Ovary (tissue), 9 donors: ENCODE results near the gene ALKAL2. TPM values are rescaled to one million over a fixed set of nuclear protein-coding genes. Genes with fewer than 3 reads are reported as not detected.

ENCODE experiments used
- DNase-seq, 5 donors: peaks; one replicate each; pipeline ENCODE4 v3.0.0-alpha.2; 2019 to 2020
- H3K27ac ChIP-seq, 2 donors: fragments of 200-600 bp; one replicate each; pipeline versions ENCODE4 v1.5.1 to v1.8.0; 2019 to 2022
- H3K27me3 ChIP-seq: fragments of 200-600 bp; one replicate; pipeline ENCODE4 v1.8.0; 2022
- H3K36me3 ChIP-seq: fragments of 200-600 bp; sonication (generic); one replicate; pipeline ENCODE4 v1.5.1; 2019
- H3K4me1 ChIP-seq: one replicate; pipeline ENCODE4 v1.8.1; 2013; ENCODE audit warnings: mild to moderate bottlenecking, moderate library complexity; ENCODE audit not compliant: insufficient read depth
- H3K4me3 ChIP-seq: fragments of 200-600 bp; sonication (generic); one replicate; pipeline ENCODE4 v1.5.1; 2017
- H3K9me3 ChIP-seq, 2 donors: fragments of 200-600 bp in 1 of 2; sonication (generic) in 1 of 2; one replicate each; pipeline versions ENCODE4 v1.5.1 to v1.8.1; 2013 to 2019; ENCODE audit warnings: mild to moderate bottlenecking in 1 of 2, moderate library complexity in 1 of 2
- CTCF ChIP-seq, 3 donors: fragments of 450-650 bp in 2 of 3; fragments of 200-600 bp in 1 of 3; IDR thresholded peaks; one replicate each; pipeline versions ENCODE4 v1.5.1 to v1.8.0; 2016 to 2022; ENCODE audit warnings: antibody characterized with exemption in 3 of 3, mild to moderate bottlenecking in 1 of 3
- EP300 ChIP-seq: sonication (generic); formaldehyde crosslinking; IDR thresholded peaks from one replicate; pipeline ENCODE4 v1.6.1; 2017; ENCODE audit warnings: antibody characterized with exemption
- POLR2A ChIP-seq: fragments of 450-650 bp; IDR thresholded peaks from one replicate; pipeline ENCODE4 v1.6.1; 2017; ENCODE audit warnings: antibody characterized with exemption, mild to moderate bottlenecking, moderate library complexity
- WGBS, 3 donors: extraction: QIAGEN DNeasy Blood & Tissue Kit in 1 of 3; methylation state at CpG; one replicate each; pipeline versions ENCODE4 v1.1.5 to v1.1.7; 2013 to 2017; 5-methylcytosine and 5-hydroxymethylcytosine counted together
- intact Hi-C, 4 donors: fragments of 100-400 bp; cut with DNase I; formaldehyde crosslinking; loops; one replicate each; pipeline versions ENCODE4 v1.11.0 to v1.15.1; 2022 to 2023
- polyA plus RNA-seq, 2 donors: library from polyadenylated mRNA; stranded (reverse); fragments of 200-250 nt in 1 of 2; fragments of 350-450 nt in 1 of 2; fragmentation: Illumina TruSeq in 1 of 2; extraction: RNeasy Lipid Tissue Mini Kit (QIAGEN cat#74804) in 1 of 2; gene quantifications; one replicate each; pipeline ENCODE4 v1.2.3, GENCODE V29; 2013 to 2014
- total RNA-seq, 7 donors: library from RNA; depleted of rRNA in 2 of 7; stranded (reverse); fragments of >200 nt in 2 of 7; fragmentation: NEBNext Ultra II Directional in 3 of 7; extraction: Animal tissue kit (Norgen Biotek cat#: 25700) in 3 of 7; gene quantifications; one replicate each; pipeline versions ENCODE4 v1.1.0 to v1.2.4, GENCODE V29; 2016 to 2023
- donor health status: DM: no; HTN: no; CAD: no; lungs with moderate emphysema.
- donor health status: DM: no; HTN: no; CAD: no.
- donor health status: Bipolar disorder and iron deficiency.
- donor health status: DM: yes; HTN: yes; CAD: no.
- donor health status: DM: no; HTN: no; CAD: no.
- donor health status: DM: yes; HTN: yes; CAD: no.

The ALKAL2 gene
- total and polyA plus RNA-seq, 9 donors = 9.6 to 259 (median 57.1) TPM

DNA sequence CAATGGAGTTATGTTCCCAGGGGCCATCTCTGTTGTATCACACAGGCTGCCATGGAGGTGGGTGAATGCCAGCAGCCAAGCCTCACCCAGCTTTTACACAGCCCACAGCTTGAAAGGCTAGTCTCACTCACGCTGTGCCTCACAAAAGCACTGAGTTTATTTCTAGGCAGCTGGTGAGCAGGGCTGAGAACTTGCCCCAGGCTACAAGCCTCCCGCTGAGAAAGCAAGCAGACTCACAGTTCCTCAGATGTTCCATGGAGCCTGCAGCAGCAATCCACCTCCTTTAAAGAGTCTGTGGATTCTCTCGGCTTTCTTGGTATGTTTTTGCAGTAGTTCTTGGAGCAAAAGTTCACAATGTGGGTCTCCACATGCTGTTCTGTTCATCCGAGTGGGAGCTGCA, 40.9 kb upstream of the ALKAL2 start:
- intact Hi-C loops = no loop called here
- no peak for TF ChIP-seq EP300
- H3K27ac ChIP-seq = no peak overlapping the region
- H3K36me3 ChIP-seq = no peaks in the 10 kb centered on the region
- H3K4me3 ChIP-seq = no peak overlapping the region
- 80 to 89% (median 86%) methylated on average over 4 of the region's 4 CpGs for WGBS, 3 donors
- H3K27me3 ChIP-seq = no peaks in the 10 kb centered on the region
- no peak for DNase-seq
- H3K4me1 ChIP-seq = no peaks in the 10 kb centered on the region
- H3K9me3 ChIP-seq = no peaks in the 10 kb centered on the region

DNA sequence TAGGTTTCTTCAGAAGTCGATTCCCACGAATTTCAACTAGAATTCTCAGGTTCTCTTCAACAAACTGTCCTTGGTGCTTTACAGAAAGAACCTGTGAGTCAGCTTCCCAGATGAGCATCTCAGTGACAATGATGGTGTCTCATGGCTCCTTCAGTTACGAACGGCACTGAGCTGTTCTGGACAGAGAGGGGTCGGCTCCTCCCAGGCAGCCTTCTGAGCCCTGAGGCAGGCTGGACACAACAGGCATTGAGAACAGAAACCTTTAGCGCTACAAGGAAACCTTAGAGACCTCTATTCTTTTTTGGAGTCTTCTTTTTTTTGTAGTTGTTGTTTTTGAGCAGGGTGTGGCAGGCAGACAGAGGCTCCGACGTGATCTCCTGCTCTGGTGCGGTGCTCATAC, 35.1 kb upstream of the ALKAL2 start:
- H3K27ac ChIP-seq = no peak overlapping the region
- 79 to 81% (median 79%) methylated on average over 9 of the region's 9 CpGs for WGBS, 3 donors
- no peak for DNase-seq

DNA sequence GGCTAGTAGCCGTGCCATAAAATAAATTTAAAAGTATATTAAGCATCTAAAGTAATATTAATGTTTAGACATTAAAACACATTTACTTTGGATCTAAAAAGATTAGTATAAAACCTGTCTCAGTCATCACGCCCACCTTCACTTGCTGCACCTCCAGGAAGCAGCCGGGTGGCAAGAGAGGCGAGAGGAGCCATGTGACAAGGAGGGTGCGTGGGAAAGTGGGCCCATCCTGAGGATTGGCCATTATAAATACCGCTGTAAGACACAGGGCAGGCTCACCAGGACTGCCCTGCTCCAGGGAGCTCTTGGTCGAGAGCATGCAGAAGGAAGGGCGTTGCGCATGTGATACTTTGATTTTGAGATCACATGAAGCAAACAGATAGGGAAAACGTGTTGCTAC, 34.4 kb upstream of the ALKAL2 start:
- no peak overlapping the region for H3K4me3 ChIP-seq
- TF ChIP-seq POLR2A = no peak
- no peak for TF ChIP-seq CTCF (IDR thresholded peaks at IDR 0.05)
- no peak for TF ChIP-seq EP300
- H3K4me1 ChIP-seq = no peaks in the 10 kb centered on the region
- H3K36me3 ChIP-seq = no peaks in the 10 kb centered on the region
- no peaks in the 10 kb centered on the region for H3K27me3 ChIP-seq
- intact Hi-C loops = loop anchor here in 1 of 4 donors (2.0 kb wide), 1 partner anchor 28 kb away; no protein-coding TSS in a partner anchor
- 73 to 79% (median 76%) methylated on average over 10 of the region's 10 CpGs for whole genome bisulfite sequencing, 3 donors
- no peak overlapping the region for H3K27ac ChIP-seq
- no peaks in the 10 kb centered on the region for H3K9me3 ChIP-seq
- no peak for DNase-seq

More for the DNA sequence above, 35.1 kb upstream of the ALKAL2 start:
- no peaks in the 10 kb centered on the region for H3K36me3 ChIP-seq
- no peaks in the 10 kb centered on the region for H3K4me1 ChIP-seq
- intact Hi-C loops = loop anchor here in 1 of 4 donors (2.0 kb wide), 1 partner anchor 28 kb away; no protein-coding TSS in a partner anchor
- no peaks in the 10 kb centered on the region for H3K9me3 ChIP-seq
- TF ChIP-seq POLR2A (no peak), CTCF (IDR thresholded peaks at IDR 0.05) (no peak), EP300 (no peak)
- H3K4me3 ChIP-seq = no peak overlapping the region
- no peaks in the 10 kb centered on the region for H3K27me3 ChIP-seq

DNA sequence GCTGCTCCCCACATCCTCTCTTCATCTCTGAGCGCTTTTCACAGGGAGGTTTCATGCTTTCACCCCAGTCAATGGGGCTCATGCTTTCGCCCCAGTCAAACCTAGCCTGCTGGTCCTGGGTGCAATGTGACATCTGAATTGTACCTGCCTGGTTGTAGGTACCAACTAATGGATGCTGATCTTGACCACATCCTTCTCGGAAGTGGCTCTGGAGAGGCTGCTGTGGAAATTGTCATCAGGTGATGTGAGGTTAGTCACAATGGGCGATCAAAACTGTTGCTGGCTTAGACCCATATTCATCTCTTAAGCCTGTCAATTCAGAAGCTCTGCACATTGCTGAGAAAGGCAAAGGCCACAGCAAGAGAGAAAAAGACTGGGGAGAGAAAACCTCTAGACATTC, 32.7 kb upstream of the ALKAL2 start:
- no peak for DNase-seq
- WGBS, 3 donors = 88 to 97% (median 90%) methylated on average over 4 of the region's 4 CpGs
- Histone ChIP-seq H3K27ac (no peak overlapping the region), H3K36me3 (no peaks in the 10 kb centered on the region), H3K27me3 (no peaks in the 10 kb centered on the region), H3K9me3 (no peaks in the 10 kb centered on the region), H3K4me1 (no peaks in the 10 kb centered on the region), H3K4me3 (no peak overlapping the region)
- intact Hi-C loops = no loop called here
- TF ChIP-seq POLR2A = no peak
- no peak for TF ChIP-seq EP300
- TF ChIP-seq CTCF (IDR thresholded peaks at IDR 0.05) = no peak

- DNase-seq = no peak
- Histone ChIP-seq H3K9me3 (no peaks in the 10 kb centered on the region), H3K4me1 (no peaks in the 10 kb centered on the region), H3K36me3 (no peaks in the 10 kb centered on the region), H3K27ac (no peak overlapping the region), H3K4me3 (no peak overlapping the region), H3K27me3 (no peaks in the 10 kb centered on the region)
- WGBS, 3 donors = 84 to 85% (median 84%) methylated on average over 34 of the region's 34 CpGs
- no peak for TF ChIP-seq CTCF (IDR thresholded peaks at IDR 0.05)
- no peak for TF ChIP-seq POLR2A
- no peak for TF ChIP-seq EP300
- intact Hi-C loops = no loop called here
Observed at GRCh38 chr2:319059-319600, 31.2 kb upstream of the ALKAL2 start.
